ENCODE data around the gene CACNA2D3.

Gene CACNA2D3

GRCh38 chr3:54918516-54918915 is 796.2 kb downstream of the CACNA2D3 start:
- TF ChIP-seq FOXP2 (optimal IDR thresholded peaks at IDR 0.05; ENCODE audit: borderline replicate concordance, extremely low read depth, extremely low read length, insufficient read depth) (no peak), TAF1 (IDR thresholded peaks at IDR 0.05; ENCODE audit: borderline replicate concordance, insufficient read depth, low read length) (no peak), REST (IDR thresholded peaks at IDR 0.05; ENCODE audit: insufficient read depth in 1 of 2, low read depth in 2 of 2, low read length in 2 of 2) (no peak), POLR2AphosphoS5 (IDR thresholded peaks at IDR 0.05; ENCODE audit: low read depth, low read length) (no peak), SIN3A (IDR thresholded peaks at IDR 0.05; ENCODE audit: borderline replicate concordance, insufficient read depth, low read length) (no peak)

DNA sequence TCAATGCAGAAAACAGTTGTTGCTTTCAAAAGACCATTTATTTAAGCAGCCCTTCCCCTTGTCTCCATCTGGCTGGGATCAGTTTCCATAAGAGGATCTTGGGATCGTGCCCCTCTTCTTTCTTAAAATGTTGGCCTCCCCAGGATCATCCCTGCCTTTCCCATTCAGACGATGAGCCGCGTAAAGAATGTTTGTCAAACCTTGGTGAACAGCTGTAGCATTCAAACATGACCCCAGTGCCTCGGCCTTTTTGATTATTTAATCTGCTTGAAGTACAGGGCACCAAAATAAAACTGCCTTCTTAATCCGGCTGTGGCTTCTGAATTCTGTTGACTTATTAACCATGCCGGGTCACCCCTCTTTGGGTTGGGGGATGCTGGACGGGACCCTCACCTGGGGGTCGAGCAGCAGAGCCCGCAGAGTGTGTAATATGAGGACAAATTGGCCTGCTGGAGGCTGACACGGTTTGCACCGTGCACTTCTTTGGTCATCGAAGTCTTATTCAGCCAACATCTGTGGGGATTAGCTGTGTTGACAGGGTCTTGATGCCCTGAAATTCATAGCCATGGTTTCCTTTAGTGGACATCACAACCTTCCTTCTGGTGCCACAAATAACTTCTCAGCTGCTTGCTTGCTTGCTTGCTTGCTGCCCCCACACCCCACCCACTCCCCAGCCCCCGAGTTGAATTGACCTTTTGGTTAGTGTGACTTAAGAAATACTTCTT is 805.9 kb downstream of the CACNA2D3 start, which contains the start of gene LRTM1:
Gene LRTM1 (minus strand): TSS at position 14 of the 725 bp plus-strand sequence. CDS start 148 bp downstream, outside the sequence.
- TF ChIP-seq REST (IDR thresholded peaks at IDR 0.05; ENCODE audit: insufficient read depth in 1 of 2, low read depth in 2 of 2, low read length in 2 of 2) (no peak), TAF1 (IDR thresholded peaks at IDR 0.05; ENCODE audit: borderline replicate concordance, insufficient read depth, low read length) (no peak), FOXP2 (optimal IDR thresholded peaks at IDR 0.05; ENCODE audit: borderline replicate concordance, extremely low read depth, extremely low read length, insufficient read depth) (no peak), POLR2AphosphoS5 (IDR thresholded peaks at IDR 0.05; ENCODE audit: low read depth, low read length) (no peak), SIN3A (IDR thresholded peaks at IDR 0.05; ENCODE audit: borderline replicate concordance, insufficient read depth, low read length) (no peak)

- TF ChIP-seq TAF1 (IDR thresholded peaks at IDR 0.05; ENCODE audit: borderline replicate concordance, insufficient read depth, low read length) (no peak), POLR2AphosphoS5 (IDR thresholded peaks at IDR 0.05; ENCODE audit: low read depth, low read length) (no peak), SIN3A (IDR thresholded peaks at IDR 0.05; ENCODE audit: borderline replicate concordance, insufficient read depth, low read length) (no peak), FOXP2 (optimal IDR thresholded peaks at IDR 0.05; ENCODE audit: borderline replicate concordance, extremely low read depth, extremely low read length, insufficient read depth) (no peak), REST (IDR thresholded peaks at IDR 0.05; ENCODE audit: insufficient read depth in 1 of 2, low read depth in 2 of 2, low read length in 2 of 2) (no peak)
Observed at GRCh38 chr3:54931182-54931581, 808.8 kb downstream of the CACNA2D3 start.

- TF ChIP-seq POLR2AphosphoS5 (IDR thresholded peaks at IDR 0.05; ENCODE audit: low read depth, low read length): no peak
- TF ChIP-seq FOXP2 (optimal IDR thresholded peaks at IDR 0.05; ENCODE audit: borderline replicate concordance, extremely low read depth, extremely low read length, insufficient read depth): no peak
- no peak for TF ChIP-seq SIN3A (IDR thresholded peaks at IDR 0.05; ENCODE audit: borderline replicate concordance, insufficient read depth, low read length)
- TF ChIP-seq TAF1 (IDR thresholded peaks at IDR 0.05; ENCODE audit: borderline replicate concordance, insufficient read depth, low read length): no peak
- no peak for TF ChIP-seq REST (IDR thresholded peaks at IDR 0.05; ENCODE audit: insufficient read depth in 1 of 2, low read depth in 2 of 2, low read length in 2 of 2)
Observed at GRCh38 chr3:54932606-54933005, 810.3 kb downstream of the CACNA2D3 start.
